ENCODE measurements around the gene KIF5A. TPM values are rescaled to one million over a fixed set of nuclear protein-coding genes. Genes with fewer than 3 reads are reported as not detected.

The KIF5A gene
- total RNA-seq, 1 donor from 2014 or later, result 0.43 TPM

DNA sequence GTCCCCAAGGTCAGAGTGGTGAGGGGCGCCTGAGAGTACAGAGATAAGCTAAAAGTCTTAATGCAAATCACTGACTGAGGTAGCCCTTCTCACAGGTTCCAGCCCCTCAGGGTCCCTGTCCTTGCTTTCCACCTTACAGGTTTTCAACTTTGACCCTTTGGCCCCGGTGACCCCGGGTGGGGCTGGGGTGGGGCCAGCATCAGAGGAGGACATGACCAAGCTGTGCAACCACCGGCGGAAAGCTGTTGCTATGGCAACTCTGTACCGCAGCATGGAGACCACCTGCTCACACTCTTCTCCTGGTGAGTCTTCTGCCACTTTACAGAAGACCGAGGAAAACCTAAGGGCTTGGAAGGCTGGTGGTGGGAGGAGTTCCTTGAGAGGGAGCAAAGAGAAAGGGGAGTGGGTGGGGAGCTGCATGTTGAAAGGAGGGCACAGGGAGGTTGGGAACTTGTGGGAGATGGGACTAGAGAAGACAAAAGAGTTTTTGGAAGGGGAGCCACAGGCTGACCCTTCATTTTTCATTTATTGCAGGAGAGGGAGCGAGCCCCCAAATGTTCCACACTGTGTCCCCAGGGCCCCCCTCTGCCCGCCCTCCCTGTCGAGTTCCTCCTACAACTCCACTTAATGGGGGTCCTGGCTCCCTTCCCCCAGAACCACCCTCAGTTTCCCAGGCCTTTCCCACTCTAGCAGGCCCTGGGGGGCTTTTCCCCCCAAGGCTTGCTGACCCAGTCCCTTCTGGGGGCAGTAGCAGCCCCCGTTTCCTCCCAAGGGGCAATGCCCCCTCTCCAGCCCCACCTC is 24.8 kb upstream of the KIF5A start:
- Mint-ChIP-seq H3K36me3 (ENCODE audit: unreplicated experiment) (peaks cover 23% of the 10 kb centered on the region), H3K9me3 (ENCODE audit: unreplicated experiment) (no peaks in the 10 kb centered on the region), H3K27me3 (ENCODE audit: unreplicated experiment) (no peaks in the 10 kb centered on the region), H3K4me1 (ENCODE audit: unreplicated experiment) (peaks cover 41% of the 10 kb centered on the region), H3K27ac (ENCODE audit: unreplicated experiment) (peak overlapping the region; percentile 97), H3K4me3 (ENCODE audit: unreplicated experiment) (peak overlapping the region; percentile 99)
- DNase-seq (ENCODE audit: extremely low spot score, unreplicated experiment), result no peak
- TF ChIP-seq, protein P1, sequence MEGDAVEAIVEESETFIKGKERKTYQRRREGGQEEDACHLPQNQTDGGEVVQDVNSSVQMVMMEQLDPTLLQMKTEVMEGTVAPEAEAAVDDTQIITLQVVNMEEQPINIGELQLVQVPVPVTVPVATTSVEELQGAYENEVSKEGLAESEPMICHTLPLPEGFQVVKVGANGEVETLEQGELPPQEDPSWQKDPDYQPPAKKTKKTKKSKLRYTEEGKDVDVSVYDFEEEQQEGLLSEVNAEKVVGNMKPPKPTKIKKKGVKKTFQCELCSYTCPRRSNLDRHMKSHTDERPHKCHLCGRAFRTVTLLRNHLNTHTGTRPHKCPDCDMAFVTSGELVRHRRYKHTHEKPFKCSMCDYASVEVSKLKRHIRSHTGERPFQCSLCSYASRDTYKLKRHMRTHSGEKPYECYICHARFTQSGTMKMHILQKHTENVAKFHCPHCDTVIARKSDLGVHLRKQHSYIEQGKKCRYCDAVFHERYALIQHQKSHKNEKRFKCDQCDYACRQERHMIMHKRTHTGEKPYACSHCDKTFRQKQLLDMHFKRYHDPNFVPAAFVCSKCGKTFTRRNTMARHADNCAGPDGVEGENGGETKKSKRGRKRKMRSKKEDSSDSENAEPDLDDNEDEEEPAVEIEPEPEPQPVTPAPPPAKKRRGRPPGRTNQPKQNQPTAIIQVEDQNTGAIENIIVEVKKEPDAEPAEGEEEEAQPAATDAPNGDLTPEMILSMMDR (IDR thresholded peaks at IDR 0.05), result no peak

- peak overlapping the region; percentile 23 for H3K27ac Mint-ChIP-seq (ENCODE audit: unreplicated experiment)
- no peak for DNase-seq (ENCODE audit: extremely low spot score, unreplicated experiment)
- peaks cover 25% of the 10 kb centered on the region for H3K36me3 Mint-ChIP-seq (ENCODE audit: unreplicated experiment)
- peaks cover 40% of the 10 kb centered on the region for H3K4me1 Mint-ChIP-seq (ENCODE audit: unreplicated experiment)
- peak overlapping the region; percentile 26 for H3K4me3 Mint-ChIP-seq (ENCODE audit: unreplicated experiment)
- no peaks in the 10 kb centered on the region for H3K9me3 Mint-ChIP-seq (ENCODE audit: unreplicated experiment)
- H3K27me3 Mint-ChIP-seq (ENCODE audit: unreplicated experiment), result no peaks in the 10 kb centered on the region
- TF ChIP-seq, protein P1 (IDR thresholded peaks at IDR 0.05), result no peak
These were observed 24.0 kb upstream of the KIF5A start for GRCh38 chr12:57525615-57526383.

GRCh38 chr12:57526477-57527126 is 23.2 kb upstream of the KIF5A start:
- TF ChIP-seq, protein P1 (IDR thresholded peaks at IDR 0.05), result no peak
- no peaks in the 10 kb centered on the region for H3K9me3 Mint-ChIP-seq (ENCODE audit: unreplicated experiment)
- DNase-seq (ENCODE audit: extremely low spot score, unreplicated experiment), result no peak
- peaks cover 32% of the 10 kb centered on the region for H3K4me1 Mint-ChIP-seq (ENCODE audit: unreplicated experiment)
- peak overlapping the region; percentile 34 for H3K27ac Mint-ChIP-seq (ENCODE audit: unreplicated experiment)
- no peak overlapping the region for H3K4me3 Mint-ChIP-seq (ENCODE audit: unreplicated experiment)
- peaks cover 30% of the 10 kb centered on the region for H3K36me3 Mint-ChIP-seq (ENCODE audit: unreplicated experiment)
- H3K27me3 Mint-ChIP-seq (ENCODE audit: unreplicated experiment), result no peaks in the 10 kb centered on the region

- Mint-ChIP-seq H3K27ac (ENCODE audit: unreplicated experiment) (peak overlapping the region; percentile 34), H3K36me3 (ENCODE audit: unreplicated experiment) (peaks cover 33% of the 10 kb centered on the region), H3K4me1 (ENCODE audit: unreplicated experiment) (peaks cover 26% of the 10 kb centered on the region), H3K27me3 (ENCODE audit: unreplicated experiment) (no peaks in the 10 kb centered on the region), H3K4me3 (ENCODE audit: unreplicated experiment) (no peak overlapping the region), H3K9me3 (ENCODE audit: unreplicated experiment) (no peaks in the 10 kb centered on the region)
- TF ChIP-seq, protein P1 (IDR thresholded peaks at IDR 0.05), result no peak
- no peak for DNase-seq (ENCODE audit: extremely low spot score, unreplicated experiment)
These were observed 22.7 kb upstream of the KIF5A start for GRCh38 chr12:57527184-57527583.

All from osteocyte (in vitro differentiated cells).